Measurements from ENCODE around the gene MXRA8. TPM values are rescaled to one million over a fixed set of nuclear protein-coding genes. Genes with fewer than 3 reads are reported as not detected.

Gene MXRA8
- total RNA-seq, 2 experiments from 2014 or later, result 1.6 to 2.9 TPM

- Histone ChIP-seq H3K4me3 (ENCODE audit: low read length) (peak overlapping the region; percentile 58), H3K9me3 (ENCODE audit: control insufficient read depth in 1 of 2, insufficient read depth in 1 of 2, low read length in 2 of 2) (peaks cover 0 to 2% of the 10 kb centered on the region in 2 experiments), H3K27me3 (ENCODE audit: control insufficient read depth in 1 of 2, insufficient read depth in 2 of 2, low read length in 2 of 2) (peaks cover 2 to 3% of the 10 kb centered on the region in 2 experiments), H3K36me3 (ENCODE audit: insufficient read depth, low read length) (no peaks in the 10 kb centered on the region), H3K4me1 (ENCODE audit: insufficient read depth, low read length) (peaks cover 42% of the 10 kb centered on the region), H3K27ac (ENCODE audit: low read depth in 1 of 2, low read length in 2 of 2) (no peak overlapping the region)
- intact Hi-C loops (cut with DNase I, micrococcal nuclease), result loop anchor here (1.0 to 2.0 kb wide), 3 partner anchors 23 to 73 kb away; partner anchors contain the start of genes CPTP (in 1 of the 2) and INTS11 (in 1 of the 2)
- Mint-ChIP-seq H3K9me3 (no peaks in the 10 kb centered on the region), H3K36me3 (ENCODE audit: low read depth) (no peaks in the 10 kb centered on the region), H3K27ac (peak overlapping the region; percentile 17), H3K27me3 (peaks cover 10% of the 10 kb centered on the region), H3K4me3 (peak overlapping the region; percentile 86), H3K4me1 (ENCODE audit: low read depth) (peaks cover 25% of the 10 kb centered on the region)
- TF ChIP-seq CTCF (IDR thresholded peaks at IDR 0.05), result no peak
- DNase-seq (no peak), ATAC-seq (ENCODE audit: poor library complexity) (no peak)
- POLR2A ChIA-PET, result interaction anchor here (1.4 to 1.8 kb wide), 3 partner anchors 24 to 51 kb away, joined by 4 to 11 read pairs (median 6); partner anchors contain the start of genes AURKAIP1 and CCNL2
- CTCF ChIA-PET, result interaction anchor here (0.7 kb wide), 1 partner anchor 25 kb away, joined by 3 read pairs; no protein-coding TSS in a partner anchor
These were observed 10.5 kb downstream of the MXRA8 start for GRCh38 chr1:1347663-1348419.

GRCh38 chr1:1347026-1347595 lies 11.2 kb downstream of the MXRA8 start:
- Mint-ChIP-seq H3K27me3 (peaks cover 3% of the 10 kb centered on the region), H3K4me1 (ENCODE audit: low read depth) (peaks cover 18% of the 10 kb centered on the region), H3K27ac (peak overlapping the region; percentile 17), H3K9me3 (no peaks in the 10 kb centered on the region), H3K36me3 (ENCODE audit: low read depth) (no peaks in the 10 kb centered on the region), H3K4me3 (peak overlapping the region; percentile 86)
- H3K27ac ChIP-seq (ENCODE audit: low read depth in 1 of 2, low read length in 2 of 2), result no peak overlapping the region
- H3K4me3 ChIP-seq (ENCODE audit: low read length), result no peak overlapping the region
- ATAC-seq (ENCODE audit: poor library complexity) (no peak), DNase-seq (no peak)
- peaks cover 39% of the 10 kb centered on the region for H3K4me1 ChIP-seq (ENCODE audit: insufficient read depth, low read length)
- ChIA-PET POLR2A (interaction anchor here (1.0 kb wide), 1 partner anchor 225 kb away, joined by 3 read pairs; no protein-coding TSS in a partner anchor), CTCF (no interaction called here)
- peaks cover 3% of the 10 kb centered on the region for H3K36me3 ChIP-seq (ENCODE audit: insufficient read depth, low read length)
- TF ChIP-seq CTCF (IDR thresholded peaks at IDR 0.05), result no peak
- intact Hi-C loops (cut with DNase I, micrococcal nuclease), result loop anchor here in 1 of 2 experiments (1.0 kb wide), 1 partner anchor 22 kb away; no protein-coding TSS in a partner anchor
- H3K9me3 ChIP-seq (ENCODE audit: control insufficient read depth in 1 of 2, insufficient read depth in 1 of 2, low read length in 2 of 2), result no peaks in the 10 kb centered on the region
- no peaks in the 10 kb centered on the region for H3K27me3 ChIP-seq (ENCODE audit: control insufficient read depth in 1 of 2, insufficient read depth in 2 of 2, low read length in 2 of 2)

- Histone ChIP-seq H3K27ac (ENCODE audit: low read depth in 1 of 2, low read length in 2 of 2) (no peak overlapping the region), H3K36me3 (ENCODE audit: insufficient read depth, low read length) (peaks cover 3% of the 10 kb centered on the region), H3K27me3 (ENCODE audit: control insufficient read depth in 1 of 2, insufficient read depth in 2 of 2, low read length in 2 of 2) (no peaks in the 10 kb centered on the region), H3K4me3 (ENCODE audit: low read length) (no peak overlapping the region), H3K4me1 (ENCODE audit: insufficient read depth, low read length) (peaks cover 35% of the 10 kb centered on the region), H3K9me3 (ENCODE audit: control insufficient read depth in 1 of 2, insufficient read depth in 1 of 2, low read length in 2 of 2) (no peaks in the 10 kb centered on the region)
- Mint-ChIP-seq H3K9me3 (no peaks in the 10 kb centered on the region), H3K27me3 (no peaks in the 10 kb centered on the region), H3K36me3 (ENCODE audit: low read depth) (no peaks in the 10 kb centered on the region), H3K27ac (no peak overlapping the region), H3K4me3 (peak overlapping the region; percentile 86), H3K4me1 (ENCODE audit: low read depth) (peaks cover 16% of the 10 kb centered on the region)
- intact Hi-C loops (cut with DNase I, micrococcal nuclease), result no loop called here
- no peak for DNase-seq
- ChIA-PET CTCF (no interaction called here), POLR2A (interaction anchor here (1.0 kb wide), 1 partner anchor 224 kb away, joined by 3 read pairs; no protein-coding TSS in a partner anchor)
- ATAC-seq (ENCODE audit: poor library complexity), result no peak
- TF ChIP-seq CTCF (IDR thresholded peaks at IDR 0.05), result no peak
These were observed 11.9 kb downstream of the MXRA8 start for GRCh38 chr1:1346501-1346890.
